Activated CD4-positive, alpha-beta T cell treated with anti-CD3 and anti-CD28 coated beads, Interleukin-2, amount 50 U/mL, for 24 hours (primary cell): ENCODE measurements around the gene MRPS34.

Source experiments
- DNase-seq, 2 donors: peaks; one replicate each; pipeline ENCODE4 v3.0.0-alpha.2; 2020; ENCODE audit warnings: low read depth in 1 of 2, low spot score in 1 of 2

The MRPS34 gene

GRCh38 chr16:1782408-1783264, 9.7 kb upstream of the MRPS34 start, which contains the start of the genes NUBP2 and SPSB3:
Gene NUBP2, plus strand, starts transcription at chr16:1782960. Its CDS starts 61 bp downstream, at chr16:1783021.
Gene SPSB3, minus strand, starts transcription at chr16:1782571. Its CDS starts 1,088 bp downstream, at chr16:1781483.
- DNase-seq: peak; percentile 92 to 99

GRCh38 chr16:1781758-1782407, 8.9 kb upstream of the MRPS34 start:
- DNase-seq: no peak

GRCh38 chr16:1781254-1781653, 8.3 kb upstream of the MRPS34 start:
- no peak for DNase-seq

GRCh38 chr16:1780677-1781072, 7.7 kb upstream of the MRPS34 start:
- no peak for DNase-seq

GRCh38 chr16:1779741-1780676, 7.1 kb upstream of the MRPS34 start:
- no peak for DNase-seq

- no peak for DNase-seq
Observed at GRCh38 chr16:1779234-1779701, 6.3 kb upstream of the MRPS34 start.

- DNase-seq: no peak
Observed at GRCh38 chr16:1778200-1779179, 5.6 kb upstream of the MRPS34 start.

GRCh38 chr16:1777375-1778199, 4.7 kb upstream of the MRPS34 start:
- no peak for DNase-seq

GRCh38 chr16:1776991-1777374, 4.0 kb upstream of the MRPS34 start:
- no peak for DNase-seq

GRCh38 chr16:1776672-1776955, 3.7 kb upstream of the MRPS34 start:
- no peak for DNase-seq

GRCh38 chr16:1775846-1776671, 3.1 kb upstream of the MRPS34 start:
- DNase-seq: no peak

- DNase-seq: no peak
Observed at GRCh38 chr16:1775006-1775845, 2.3 kb upstream of the MRPS34 start.

- DNase-seq: no peak
Observed at GRCh38 chr16:1774448-1774780, 1.5 kb upstream of the MRPS34 start.

- no peak for DNase-seq
Observed at GRCh38 chr16:1773703-1774447, 941 bp upstream of the MRPS34 start.

GRCh38 chr16:1772362-1772907, 499 bp downstream of the MRPS34 start, which contains the start of gene EME2:
Gene EME2, plus strand, starts transcription at chr16:1772810. Its CDS starts 418 bp downstream, at chr16:1773228.
- DNase-seq: no peak

GRCh38 chr16:1771864-1772361, 1.0 kb downstream of the MRPS34 start:
- DNase-seq: no peak
